PC-3 (cell line): ENCODE measurements around the gene TP53RK. TPM values are rescaled to one million over a fixed set of nuclear protein-coding genes. Genes with fewer than 3 reads are reported as not detected.

Experiments
- ATAC-seq: fragments of 200-7000 bp; cut with Tn5 transposase; 2 replicates; pipeline ENCODE4 v1.9.1; 2020; ENCODE audit warnings: mild to moderate bottlenecking, moderate library complexity
- BruUV-seq: library from RNA; stranded (reverse); fragments of 400-500 nt; replicated peaks from 2 replicates; lab custom pipeline; 2021; lab: Mats Ljungman, UMichigan
- CTCF ChIA-PET: fragments of 300-600 bp; sonication (Branson Sonifier 250); formaldehyde crosslinking; loops from one replicate; lab custom pipeline; 2022; ENCODE audit warnings: antibody characterized with exemption; lab: Charles Lee
- POLR2A ChIA-PET: fragments of 300-600 bp; sonication (Branson Sonifier 250); formaldehyde crosslinking; loops from one replicate; lab custom pipeline; 2022; ENCODE audit warnings: antibody characterized with exemption; ENCODE audit not compliant: unreplicated experiment; lab: Charles Lee
- DNase-seq: peaks from one replicate; pipeline ENCODE4 v3.0.0-alpha.2; 2015
- H2AFZ ChIP-seq: fragments of 300-600 bp; sonication (generic); 2 replicates; pipeline ENCODE4 v1.6.0; 2016; ENCODE audit warnings: antibody characterized with exemption, low read length
- H3F3A ChIP-seq: fragments of 300-600 bp; sonication (generic); one replicate; pipeline ENCODE4 v1.6.0; 2017; ENCODE audit warnings: antibody characterized with exemption, low read length, control low read depth, mild to moderate bottlenecking; ENCODE audit not compliant: unreplicated experiment
- H3K27ac ChIP-seq: fragments of 300-600 bp; sonication (generic); 2 replicates; pipeline ENCODE4 v1.5.1; 2016; ENCODE audit warnings: mild to moderate bottlenecking, low read length
- H3K27me3 ChIP-seq: fragments of 300-600 bp; sonication (generic); 2 replicates; pipeline ENCODE4 v1.6.1; 2016; ENCODE audit warnings: low read length, mixed read lengths
- H3K36me3 ChIP-seq: fragments of 300-600 bp; sonication (generic); 2 replicates; pipeline ENCODE4 v1.6.1; 2016; ENCODE audit warnings: low read depth, mixed run types, low read length, mixed read lengths
- H3K4me1 ChIP-seq: fragments of 300-600 bp; sonication (generic); 2 replicates; pipeline ENCODE4 v1.5.1; 2016; ENCODE audit warnings: low read length; ENCODE audit not compliant: insufficient read depth
- H3K4me2 ChIP-seq: fragments of 300-600 bp; sonication (generic); 2 replicates; pipeline ENCODE4 v1.6.0; 2016; ENCODE audit warnings: low read length
- H3K4me3 ChIP-seq: fragments of 300-600 bp; sonication (generic); 2 replicates; pipeline ENCODE4 v1.5.1; 2016; ENCODE audit warnings: mild to moderate bottlenecking, low read length, mixed read lengths
- H3K79me2 ChIP-seq: fragments of 300-600 bp; sonication (generic); 2 replicates; pipeline ENCODE4 v1.6.1; 2017; ENCODE audit warnings: low read length, mixed read lengths
- H3K9ac ChIP-seq: fragments of 300-600 bp; sonication (generic); 2 replicates; pipeline ENCODE4 v1.6.0; 2016; ENCODE audit warnings: mild to moderate bottlenecking, low read length
- H3K9me2 ChIP-seq: fragments of 300-600 bp; sonication (generic); replicated peaks from 2 replicates; pipeline ENCODE4 v1.6.1; 2016; ENCODE audit warnings: mixed run types, low read length, mixed read lengths
- H3K9me3 ChIP-seq: fragments of 300-600 bp; sonication (generic); 2 replicates; pipeline ENCODE4 v1.6.1; 2016; ENCODE audit warnings: low read length, mixed read lengths
- H4K20me1 ChIP-seq: fragments of 300-600 bp; sonication (generic); 2 replicates; pipeline ENCODE4 v1.6.1; 2016; ENCODE audit warnings: low read length, mixed read lengths
- EZH2 ChIP-seq: fragments of 300-600 bp; sonication (generic); IDR thresholded peaks from one replicate; pipeline ENCODE4 v1.6.1; 2017; ENCODE audit warnings: antibody characterized with exemption, mild to moderate bottlenecking, low read length; ENCODE audit not compliant: unreplicated experiment
- EZH2phosphoT487 ChIP-seq: fragments of 300-600 bp; sonication (generic); IDR thresholded peaks from 2 replicates; pipeline ENCODE4 v1.6.1; 2018; ENCODE audit warnings: mild to moderate bottlenecking, antibody characterized with exemption, low read length, borderline replicate concordance
- intact Hi-C: fragments of 100-400 bp; cut with micrococcal nuclease; formaldehyde crosslinking; loops from 2 replicates; pipeline ENCODE4 v1.9.0; 2023
- total RNA-seq: library from RNA; depleted of rRNA; stranded (reverse); fragments of >200 nt; gene quantifications from 2 replicates; pipeline ENCODE4 v1.2.3, GENCODE V29; 2014
- TF ChIP-seq, protein P1 (sequence below): fragments of 300-600 bp; sonication (generic); conservative IDR thresholded peaks from 2 replicates; pipeline ENCODE4 v1.5.1; 2017; ENCODE audit warnings: antibody characterized with exemption, low read depth, mild to moderate bottlenecking, low read length

The TP53RK gene
- total RNA-seq, 1 experiment from 2014 or later, result 41.4 TPM

DNA sequence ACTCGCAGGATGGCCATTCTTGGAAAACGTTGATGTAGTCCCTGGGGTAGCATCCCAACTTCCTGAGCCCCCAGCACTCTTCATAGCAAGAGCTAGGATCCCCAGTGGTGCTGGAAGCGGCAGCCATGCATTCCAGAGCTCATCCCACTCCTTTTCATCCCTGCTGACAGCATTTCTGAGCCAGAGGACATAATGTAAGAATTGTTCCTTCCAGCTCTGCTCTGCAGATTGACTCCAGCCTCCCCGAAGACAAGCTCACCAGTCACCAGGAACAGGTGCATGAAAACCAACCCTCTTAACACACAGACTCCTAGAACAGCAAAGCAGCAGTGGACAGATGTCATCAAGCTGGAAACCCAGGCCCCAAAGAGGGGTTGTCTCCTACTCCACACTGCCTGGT lies 41.8 kb downstream of the TP53RK start:
- Histone ChIP-seq H3K4me3 (no peak overlapping the region), H3K79me2 (no peaks in the 10 kb centered on the region), H4K20me1 (no peaks in the 10 kb centered on the region), H3K9ac (no peak overlapping the region), H3K27ac (no peak overlapping the region), H3F3A (no peaks in the 10 kb centered on the region), H3K9me3 (no peaks in the 10 kb centered on the region), H2AFZ (no peak overlapping the region), H3K9me2 (no peaks in the 10 kb centered on the region), H3K4me1 (no peaks in the 10 kb centered on the region), H3K27me3 (peaks cover 41% of the 10 kb centered on the region), H3K4me2 (no peak overlapping the region), H3K36me3 (no peaks in the 10 kb centered on the region)
- DNase-seq, result no peak
- TF ChIP-seq, protein P1, sequence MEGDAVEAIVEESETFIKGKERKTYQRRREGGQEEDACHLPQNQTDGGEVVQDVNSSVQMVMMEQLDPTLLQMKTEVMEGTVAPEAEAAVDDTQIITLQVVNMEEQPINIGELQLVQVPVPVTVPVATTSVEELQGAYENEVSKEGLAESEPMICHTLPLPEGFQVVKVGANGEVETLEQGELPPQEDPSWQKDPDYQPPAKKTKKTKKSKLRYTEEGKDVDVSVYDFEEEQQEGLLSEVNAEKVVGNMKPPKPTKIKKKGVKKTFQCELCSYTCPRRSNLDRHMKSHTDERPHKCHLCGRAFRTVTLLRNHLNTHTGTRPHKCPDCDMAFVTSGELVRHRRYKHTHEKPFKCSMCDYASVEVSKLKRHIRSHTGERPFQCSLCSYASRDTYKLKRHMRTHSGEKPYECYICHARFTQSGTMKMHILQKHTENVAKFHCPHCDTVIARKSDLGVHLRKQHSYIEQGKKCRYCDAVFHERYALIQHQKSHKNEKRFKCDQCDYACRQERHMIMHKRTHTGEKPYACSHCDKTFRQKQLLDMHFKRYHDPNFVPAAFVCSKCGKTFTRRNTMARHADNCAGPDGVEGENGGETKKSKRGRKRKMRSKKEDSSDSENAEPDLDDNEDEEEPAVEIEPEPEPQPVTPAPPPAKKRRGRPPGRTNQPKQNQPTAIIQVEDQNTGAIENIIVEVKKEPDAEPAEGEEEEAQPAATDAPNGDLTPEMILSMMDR, result no peak
- TF ChIP-seq EZH2 (no peak), EZH2phosphoT487 (no peak)
- BruUV-seq, result no TSS peak
- POLR2A ChIA-PET, result no interaction called here
- CTCF ChIA-PET, result no interaction called here
- intact Hi-C loops, result no loop called here
- no peak for ATAC-seq

- Histone ChIP-seq H2AFZ (no peak overlapping the region), H3K4me3 (no peak overlapping the region), H3K36me3 (no peaks in the 10 kb centered on the region), H3K9me3 (no peaks in the 10 kb centered on the region), H3K79me2 (no peaks in the 10 kb centered on the region), H3K4me1 (no peaks in the 10 kb centered on the region), H3K4me2 (no peak overlapping the region), H3F3A (no peaks in the 10 kb centered on the region), H3K9ac (no peak overlapping the region), H3K9me2 (no peaks in the 10 kb centered on the region), H3K27me3 (peaks cover 41% of the 10 kb centered on the region), H4K20me1 (no peaks in the 10 kb centered on the region), H3K27ac (no peak overlapping the region)
- POLR2A ChIA-PET, result no interaction called here
- DNase-seq (no peak), ATAC-seq (no peak)
- CTCF ChIA-PET, result no interaction called here
- TF ChIP-seq, protein P1, result no peak
- TF ChIP-seq EZH2phosphoT487 (no peak), EZH2 (no peak)
- no TSS peak for BruUV-seq
- intact Hi-C loops, result no loop called here
These were observed 42.4 kb downstream of the TP53RK start for GRCh38 chr20:46646659-46647380.

DNA sequence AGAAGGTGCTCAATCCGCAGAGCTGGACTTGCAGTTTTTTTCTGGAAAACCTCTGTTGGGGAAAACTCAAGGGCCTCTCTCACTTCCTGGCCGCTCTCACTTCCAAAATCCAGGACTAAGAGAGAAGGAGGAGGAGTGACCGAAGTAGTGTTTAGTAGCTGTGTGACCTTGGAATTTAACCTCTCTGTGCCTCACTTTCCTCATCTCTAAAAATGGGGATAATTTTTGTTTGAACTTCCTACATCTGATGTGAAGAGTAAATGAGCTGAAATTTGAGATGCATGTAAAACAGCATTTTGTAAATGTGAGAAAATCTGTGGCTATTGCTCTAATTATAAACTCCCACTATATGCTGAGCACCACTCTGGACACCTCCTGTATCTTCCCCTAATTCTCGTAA lies 43.1 kb downstream of the TP53RK start:
- DNase-seq, result no peak
- Histone ChIP-seq H3K79me2 (no peaks in the 10 kb centered on the region), H3K36me3 (no peaks in the 10 kb centered on the region), H3K4me1 (no peaks in the 10 kb centered on the region), H3K9me3 (no peaks in the 10 kb centered on the region), H3K4me2 (no peak overlapping the region), H3K9ac (no peak overlapping the region), H3K9me2 (no peaks in the 10 kb centered on the region), H2AFZ (no peak overlapping the region), H3F3A (no peaks in the 10 kb centered on the region), H3K27me3 (peaks cover 41% of the 10 kb centered on the region), H3K27ac (no peak overlapping the region), H4K20me1 (no peaks in the 10 kb centered on the region), H3K4me3 (no peak overlapping the region)
- POLR2A ChIA-PET, result no interaction called here
- intact Hi-C loops, result no loop called here
- BruUV-seq, result no TSS peak
- ATAC-seq, result no peak
- TF ChIP-seq, protein P1, result no peak
- TF ChIP-seq EZH2, result no peak
- no peak for TF ChIP-seq EZH2phosphoT487
- CTCF ChIA-PET, result no interaction called here
